ENCODE data around the gene KDM1A.

The KDM1A gene

GRCh38 chr1:23100074-23100748 lies 80.9 kb downstream of the KDM1A start:
- Histone ChIP-seq H3K36me3 (no peaks in the 10 kb centered on the region), H3K4me3 (ENCODE audit: low read depth in 1 of 2, low read length in 1 of 2) (no peak overlapping the region), H3K27ac (no peak overlapping the region), H3K4me1 (ENCODE audit: control insufficient read depth in 1 of 2, insufficient read depth in 1 of 2, low read depth in 1 of 2, low read length in 1 of 2) (peaks cover 0 to 4% of the 10 kb centered on the region in 2 experiments), H3K9me3 (no peaks in the 10 kb centered on the region), H3K27me3 (no peaks in the 10 kb centered on the region)
- TF ChIP-seq CTCF (IDR thresholded peaks at IDR 0.05), result no peak

GRCh38 chr1:23101101-23101827 lies 82.0 kb downstream of the KDM1A start:
- peaks cover 0 to 4% of the 10 kb centered on the region in 2 experiments for H3K4me1 ChIP-seq (ENCODE audit: control insufficient read depth in 1 of 2, insufficient read depth in 1 of 2, low read depth in 1 of 2, low read length in 1 of 2)
- H3K27me3 ChIP-seq, result no peaks in the 10 kb centered on the region
- no peak for TF ChIP-seq CTCF (IDR thresholded peaks at IDR 0.05)
- no peaks in the 10 kb centered on the region for H3K36me3 ChIP-seq
- no peak overlapping the region for H3K4me3 ChIP-seq (ENCODE audit: low read depth in 1 of 2, low read length in 1 of 2)
- H3K27ac ChIP-seq, result no peak overlapping the region
- no peaks in the 10 kb centered on the region for H3K9me3 ChIP-seq

GRCh38 chr1:23101887-23102286 lies 82.6 kb downstream of the KDM1A start:
- H3K4me3 ChIP-seq (ENCODE audit: low read depth in 1 of 2, low read length in 1 of 2), result no peak overlapping the region
- H3K9me3 ChIP-seq, result no peaks in the 10 kb centered on the region
- peaks cover 0 to 4% of the 10 kb centered on the region in 2 experiments for H3K4me1 ChIP-seq (ENCODE audit: control insufficient read depth in 1 of 2, insufficient read depth in 1 of 2, low read depth in 1 of 2, low read length in 1 of 2)
- no peak for TF ChIP-seq CTCF (IDR thresholded peaks at IDR 0.05)
- H3K27me3 ChIP-seq, result no peaks in the 10 kb centered on the region
- H3K36me3 ChIP-seq, result no peaks in the 10 kb centered on the region
- H3K27ac ChIP-seq, result no peak overlapping the region

DNA sequence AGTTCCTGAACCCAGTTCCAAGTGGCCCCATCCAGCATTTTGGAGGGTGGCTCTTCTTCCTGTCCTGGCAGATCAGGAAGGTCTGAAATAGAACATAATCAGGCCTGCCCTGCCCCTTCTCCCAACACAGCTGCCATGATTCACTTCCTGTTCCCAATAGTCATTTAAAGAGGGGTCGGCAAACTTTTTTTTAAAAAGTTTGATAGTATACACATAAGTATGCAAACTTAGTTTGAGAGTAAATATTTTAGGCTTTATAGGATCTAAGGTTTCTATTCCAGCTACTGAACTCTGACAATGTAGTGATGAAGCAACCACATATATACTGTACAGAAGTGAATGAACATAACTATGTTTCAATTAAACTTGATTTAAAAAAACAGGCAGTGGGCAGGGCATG lies 83.0 kb downstream of the KDM1A start:
- Histone ChIP-seq H3K27ac (no peak overlapping the region), H3K4me1 (ENCODE audit: control insufficient read depth in 1 of 2, insufficient read depth in 1 of 2, low read depth in 1 of 2, low read length in 1 of 2) (peaks cover 0 to 4% of the 10 kb centered on the region in 2 experiments)

More for the DNA sequence above, 83.0 kb downstream of the KDM1A start:
- H3K36me3 ChIP-seq, result no peaks in the 10 kb centered on the region
- no peaks in the 10 kb centered on the region for H3K27me3 ChIP-seq
- H3K4me3 ChIP-seq (ENCODE audit: low read depth in 1 of 2, low read length in 1 of 2), result no peak overlapping the region
- no peaks in the 10 kb centered on the region for H3K9me3 ChIP-seq
- no peak for TF ChIP-seq CTCF (IDR thresholded peaks at IDR 0.05)
